Activated CD4-positive, alpha-beta T cell treated with anti-CD3 and anti-CD28 coated beads for 36 hours (primary cell): ENCODE data around the gene ACTG2. TPM values are rescaled to one million over a fixed set of nuclear protein-coding genes. Genes with fewer than 3 reads are reported as not detected.

Source experiments
- ATAC-seq: fragments of 200-7000 bp; cut with Tn5 transposase; one replicate; pipeline ENCODE4 v1.10.0; 2021; ENCODE audit warnings: mild to moderate bottlenecking, moderate library complexity
- CTCF ChIA-PET: fragments of 350-600 bp; sonication (Branson Sonifier 250); formaldehyde crosslinking; loops from one replicate; lab custom pipeline; 2021; ENCODE audit warnings: antibody characterized with exemption; lab: Charles Lee
- POLR2A ChIA-PET: fragments of 350-600 bp; sonication (Branson Sonifier 250); formaldehyde crosslinking; loops from one replicate; lab custom pipeline; 2021; ENCODE audit warnings: antibody characterized with exemption, inconsistent platforms; lab: Charles Lee
- DNase-seq: peaks from one replicate; pipeline ENCODE4 v3.0.0-alpha.2; 2020
- H3K27ac Mint-ChIP-seq: one replicate; pipeline ENCODE4 v1.8.0; 2021; ENCODE audit warnings: mixed read lengths
- H3K27me3 Mint-ChIP-seq: one replicate; pipeline ENCODE4 v1.8.0; 2021; ENCODE audit warnings: mixed read lengths
- H3K36me3 Mint-ChIP-seq: one replicate; pipeline ENCODE4 v1.8.0; 2021; ENCODE audit warnings: low read depth, mixed read lengths
- H3K4me1 Mint-ChIP-seq: one replicate; pipeline ENCODE4 v1.8.0; 2021; ENCODE audit warnings: mixed read lengths
- H3K4me3 Mint-ChIP-seq: one replicate; pipeline ENCODE4 v1.8.0; 2021; ENCODE audit warnings: mild to moderate bottlenecking, moderate library complexity, mixed read lengths
- H3K9me3 Mint-ChIP-seq: one replicate; pipeline ENCODE4 v1.8.0; 2021; ENCODE audit warnings: low read depth, mixed read lengths
- intact Hi-C, 2 experiments: fragments of 100-400 bp; cut with DNase I in 1 of 2; cut with micrococcal nuclease in 1 of 2; formaldehyde crosslinking; loops; one replicate each; pipeline versions ENCODE4 v1.14.2 to v1.15.1; 2022 to 2024; cut with DNase I, micrococcal nuclease
- total RNA-seq, 2 experiments: library from RNA; stranded (reverse); gene quantifications; one replicate each; pipeline ENCODE4 v1.2.3, GENCODE V29; 2021

ACTG2 gene
- total RNA-seq, 2 experiments from 2014 or later: 0.14 TPM; not detected in 1

DNA sequence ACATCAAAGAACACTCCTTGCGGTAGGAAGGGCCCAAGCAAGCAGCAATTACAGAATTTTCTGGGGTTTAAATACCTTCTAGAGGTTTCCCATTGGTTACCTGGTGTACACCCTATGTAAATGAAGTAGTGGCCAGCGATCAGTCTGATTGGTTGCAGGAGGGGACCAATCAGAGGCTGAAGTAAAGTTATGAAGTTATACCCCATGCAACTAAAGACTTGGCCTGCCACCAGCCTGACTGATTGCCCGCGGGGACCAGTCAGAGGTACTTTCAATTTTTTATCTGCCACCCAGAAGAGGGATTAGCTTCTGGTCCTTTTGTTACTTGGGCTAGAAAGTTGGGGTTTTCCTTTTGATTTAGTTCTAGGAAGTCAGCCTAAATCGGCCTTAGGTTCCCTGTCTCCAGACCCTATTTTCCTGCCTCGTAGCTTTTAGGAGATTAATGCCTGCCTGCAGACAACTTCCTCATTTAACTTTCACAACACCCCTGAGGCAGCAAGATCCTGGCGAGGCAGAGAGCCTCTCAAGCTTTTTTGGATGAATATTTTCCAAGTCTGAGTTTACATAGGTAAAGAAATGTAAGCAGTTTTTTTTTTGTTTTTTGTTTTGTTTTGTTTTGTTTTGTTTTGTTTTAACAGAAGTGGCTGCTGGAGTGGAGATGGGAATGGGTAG lies 32.4 kb downstream of the ACTG2 start:
- Mint-ChIP-seq H3K36me3 (peaks cover 18% of the 10 kb centered on the region), H3K9me3 (no peaks in the 10 kb centered on the region), H3K27ac (no peak overlapping the region), H3K4me1 (peaks cover 40% of the 10 kb centered on the region), H3K27me3 (no peaks in the 10 kb centered on the region), H3K4me3 (no peak overlapping the region)
- POLR2A ChIA-PET: no interaction called here
- DNase-seq (peak; percentile 29), ATAC-seq (no peak)
- intact Hi-C loops: loop anchor here (5.0 to 10.0 kb wide), 7 partner anchors 38 to 690 kb away; partner anchors contain the start of genes BOLA3 (in 1 of the 2), CCT7 (in 1 of the 2), INO80B (in 1 of the 2) and MTHFD2 (in 1 of the 2)
- CTCF ChIA-PET: interaction anchor here (0.6 to 1.1 kb wide), 3 partner anchors 16 to 98 kb away, joined by 3 to 4 read pairs (median 3); no protein-coding TSS in a partner anchor

DNA sequence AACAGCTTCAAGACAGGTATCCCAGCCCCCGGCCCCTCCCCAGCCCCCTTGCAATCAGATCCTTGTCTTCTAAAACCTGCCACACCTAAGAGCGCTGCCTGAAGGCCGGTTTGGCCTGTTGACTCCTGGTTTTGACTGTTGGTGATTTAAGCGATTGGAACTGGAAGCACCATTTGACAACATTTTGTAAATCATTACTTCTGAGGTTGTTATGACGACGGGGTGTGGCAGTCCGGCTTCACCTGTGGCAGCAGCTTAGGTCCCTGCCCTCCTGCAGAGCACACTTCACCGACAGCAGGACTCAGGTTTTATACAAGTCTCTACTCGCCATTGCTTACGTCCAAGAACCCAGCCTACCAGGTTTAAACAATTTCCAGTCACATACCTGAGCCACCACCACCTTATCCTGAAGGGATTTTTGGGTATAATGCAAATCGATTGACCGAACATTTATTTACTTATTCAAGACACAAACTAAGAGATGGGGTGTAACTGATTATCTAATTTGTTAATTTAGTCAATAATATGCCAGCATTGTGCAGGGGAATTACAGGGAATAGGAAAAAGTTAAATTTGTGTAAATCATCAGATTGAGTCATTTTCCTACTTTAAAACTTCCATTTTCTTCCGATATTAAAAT lies 33.2 kb downstream of the ACTG2 start:
- Mint-ChIP-seq H3K9me3 (no peaks in the 10 kb centered on the region), H3K27me3 (no peaks in the 10 kb centered on the region), H3K27ac (peak overlapping the region; percentile 90), H3K4me3 (peak overlapping the region; percentile 87), H3K36me3 (peaks cover 22% of the 10 kb centered on the region), H3K4me1 (peaks cover 44% of the 10 kb centered on the region)
- ATAC-seq: peak; percentile 2
- no peak for DNase-seq
- ChIA-PET POLR2A (interaction anchor here (1.4 kb wide), 1 partner anchor 38 kb away, joined by 6 read pairs; no protein-coding TSS in a partner anchor), CTCF (no interaction called here)
- intact Hi-C loops: loop anchor here (1.0 to 10.0 kb wide), 19 partner anchors 19 to 728 kb away; partner anchors contain the start of genes MTHFD2 (in 2 of the 2), STAMBP (in 2 of the 2), BOLA3 (in 1 of the 2) and CCT7 (in 1 of the 2)

DNA sequence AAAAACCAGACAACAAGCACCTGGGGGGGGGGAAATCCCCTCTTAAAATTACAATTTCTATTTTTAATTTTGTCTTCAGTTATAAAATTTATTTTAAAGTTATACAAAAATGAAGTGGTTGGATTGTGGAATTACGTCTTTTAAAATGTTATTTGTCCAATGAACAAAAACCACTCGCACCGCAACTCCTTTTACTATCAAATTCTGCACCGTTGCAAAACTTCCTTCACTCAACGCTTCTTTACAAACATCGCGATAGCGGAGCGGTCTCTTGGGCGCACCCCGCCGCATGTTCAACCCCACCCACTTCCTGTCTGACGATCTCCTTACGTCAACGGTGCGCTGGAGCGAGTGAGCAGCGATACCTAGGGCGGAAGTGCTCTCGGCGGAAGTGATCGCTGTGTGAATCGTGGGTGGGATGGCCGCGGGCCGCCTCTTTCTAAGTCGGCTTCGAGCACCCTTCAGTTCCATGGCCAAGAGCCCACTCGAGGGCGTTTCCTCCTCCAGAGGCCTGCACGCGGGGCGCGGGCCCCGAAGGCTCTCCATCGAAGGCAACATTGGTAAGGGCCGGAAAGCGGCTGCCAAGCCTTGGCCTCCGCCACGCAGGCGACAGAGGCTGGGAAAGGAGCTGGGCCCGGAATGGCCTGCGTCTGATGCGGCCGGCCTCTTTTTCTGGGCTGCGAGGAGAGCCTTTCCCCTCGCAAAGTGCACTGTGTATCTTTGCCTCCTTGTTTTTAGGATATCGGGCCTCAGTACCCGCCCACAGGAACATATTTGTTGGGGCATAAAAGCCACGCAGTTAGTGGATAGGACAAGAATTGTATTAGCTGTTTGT lies 33.9 kb downstream of the ACTG2 start, which contains the start of gene DGUOK:
TSS of gene DGUOK (plus strand) at position 388 of the 835 bp plus-strand sequence. CDS start at position 419, 31 bp downstream.
- CTCF ChIA-PET: interaction anchor here (0.6 to 1.8 kb wide), 4 partner anchors 12 to 301 kb away, joined by 3 to 5 read pairs (median 3); no protein-coding TSS in a partner anchor
- Mint-ChIP-seq H3K36me3 (peaks cover 22% of the 10 kb centered on the region), H3K4me1 (peaks cover 49% of the 10 kb centered on the region), H3K9me3 (no peaks in the 10 kb centered on the region), H3K4me3 (peak within 1 kb of the TSS; percentile 87), H3K27ac (peak within 1 kb of the TSS; percentile 96), H3K27me3 (no peaks in the 10 kb centered on the region)
- intact Hi-C loops: loop anchor here (1.0 to 10.0 kb wide), 19 partner anchors 18 to 728 kb away; partner anchors contain the start of genes MTHFD2 (in 2 of the 2), STAMBP (in 2 of the 2), BOLA3 (in 1 of the 2) and CCT7 (in 1 of the 2)
- POLR2A ChIA-PET: interaction anchor here (1.4 kb wide), 1 partner anchor 37 kb away, joined by 6 read pairs; no protein-coding TSS in a partner anchor
- DNase-seq: peak; percentile 99
- peak; percentile 99 for ATAC-seq

DNA sequence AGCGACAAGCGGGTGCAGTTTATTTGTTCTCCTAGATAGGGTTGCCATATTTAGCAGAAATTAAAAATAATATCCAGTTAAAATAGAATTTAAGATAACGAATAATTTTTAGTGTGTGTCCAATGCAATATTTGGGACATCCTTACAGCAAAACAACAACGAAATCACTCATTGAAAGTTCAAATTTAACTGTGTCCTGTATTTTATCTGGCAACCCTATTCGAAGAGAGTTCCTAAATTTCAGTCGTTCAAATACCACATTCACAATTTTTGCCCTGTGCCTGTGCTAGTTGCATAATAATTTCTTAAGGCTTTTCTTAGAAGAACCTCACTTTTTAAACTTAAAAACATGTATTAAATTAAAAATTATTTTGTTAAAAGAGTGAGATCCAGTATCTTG lies 34.5 kb downstream of the ACTG2 start:
- H3K9me3 Mint-ChIP-seq: no peaks in the 10 kb centered on the region
- peaks cover 24% of the 10 kb centered on the region for H3K36me3 Mint-ChIP-seq
- ChIA-PET CTCF (interaction anchor here (0.7 to 1.8 kb wide), 3 partner anchors 12 to 223 kb away, joined by 3 to 5 read pairs (median 3); no protein-coding TSS in a partner anchor), POLR2A (interaction anchor here (1.4 kb wide), 1 partner anchor 36 kb away, joined by 6 read pairs; no protein-coding TSS in a partner anchor)
- DNase-seq (no peak), ATAC-seq (no peak)
- peaks cover 56% of the 10 kb centered on the region for H3K4me1 Mint-ChIP-seq
- H3K4me3 Mint-ChIP-seq: peak overlapping the region; percentile 87
- H3K27me3 Mint-ChIP-seq: no peaks in the 10 kb centered on the region
- peak overlapping the region; percentile 96 for H3K27ac Mint-ChIP-seq
- intact Hi-C loops: loop anchor here (2.0 to 10.0 kb wide), 9 partner anchors 17 to 693 kb away; partner anchors contain the start of genes BOLA3 (in 1 of the 2), CCT7 (in 1 of the 2), INO80B (in 1 of the 2) and MTHFD2 (in 1 of the 2)

DNA sequence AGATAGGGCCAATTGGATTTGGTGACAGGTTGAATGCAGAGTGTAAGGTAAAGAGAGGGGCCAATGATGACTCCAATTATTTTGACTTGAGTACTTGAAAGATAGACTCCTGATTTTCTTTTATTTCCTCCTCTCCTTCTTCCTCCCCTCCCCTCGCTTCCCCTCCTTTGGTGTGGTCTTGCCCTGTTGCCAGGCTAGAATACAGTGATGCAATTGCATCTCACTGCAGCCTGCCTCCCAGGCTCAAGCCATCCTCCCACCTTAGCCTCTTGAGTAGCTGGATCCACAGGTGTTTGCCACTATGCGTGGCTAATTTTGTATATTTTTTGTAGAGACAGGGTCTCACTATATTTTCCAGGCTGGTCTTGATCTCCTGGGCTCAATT lies 36.1 kb downstream of the ACTG2 start:
- DNase-seq (no peak), ATAC-seq (no peak)
- Mint-ChIP-seq H3K27ac (peak overlapping the region; percentile 81), H3K4me1 (peaks cover 72% of the 10 kb centered on the region), H3K4me3 (peak overlapping the region; percentile 87), H3K36me3 (peaks cover 36% of the 10 kb centered on the region), H3K27me3 (no peaks in the 10 kb centered on the region), H3K9me3 (no peaks in the 10 kb centered on the region)
- CTCF ChIA-PET: no interaction called here
- POLR2A ChIA-PET: no interaction called here
- intact Hi-C loops: loop anchor here (5.0 to 10.0 kb wide), 7 partner anchors 42 to 694 kb away; partner anchors contain the start of genes BOLA3 (in 1 of the 2), CCT7 (in 1 of the 2), INO80B (in 1 of the 2) and MTHFD2 (in 1 of the 2)

DNA sequence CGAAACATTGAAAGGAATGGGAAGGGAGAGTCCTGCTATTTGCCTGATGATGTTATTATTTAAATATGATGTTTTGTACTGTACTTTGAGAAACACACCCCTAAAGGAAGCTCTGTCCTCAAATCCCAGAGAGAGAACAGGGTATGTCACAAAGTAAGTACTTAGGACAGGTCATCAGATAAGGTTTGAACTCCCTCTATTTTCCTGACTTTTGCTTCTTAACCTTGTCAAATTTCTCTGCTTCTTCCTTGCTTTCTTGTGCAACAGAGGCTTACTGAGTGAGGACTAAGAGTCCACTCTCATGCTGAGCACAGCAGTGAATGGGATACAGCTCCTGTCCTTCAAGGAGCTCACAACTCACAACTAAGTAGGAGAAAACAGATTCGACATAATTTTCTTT lies 37.6 kb downstream of the ACTG2 start:
- POLR2A ChIA-PET: no interaction called here
- Mint-ChIP-seq H3K36me3 (peaks cover 39% of the 10 kb centered on the region), H3K27me3 (no peaks in the 10 kb centered on the region), H3K4me3 (no peak overlapping the region), H3K27ac (no peak overlapping the region), H3K4me1 (peaks cover 75% of the 10 kb centered on the region), H3K9me3 (no peaks in the 10 kb centered on the region)
- DNase-seq: no peak
- CTCF ChIA-PET: interaction anchor here (1.2 to 1.5 kb wide), 3 partner anchors 8 to 19 kb away, joined by 3 to 4 read pairs (median 3); no protein-coding TSS in a partner anchor
- intact Hi-C loops: no loop called here
- ATAC-seq: no peak

DNA sequence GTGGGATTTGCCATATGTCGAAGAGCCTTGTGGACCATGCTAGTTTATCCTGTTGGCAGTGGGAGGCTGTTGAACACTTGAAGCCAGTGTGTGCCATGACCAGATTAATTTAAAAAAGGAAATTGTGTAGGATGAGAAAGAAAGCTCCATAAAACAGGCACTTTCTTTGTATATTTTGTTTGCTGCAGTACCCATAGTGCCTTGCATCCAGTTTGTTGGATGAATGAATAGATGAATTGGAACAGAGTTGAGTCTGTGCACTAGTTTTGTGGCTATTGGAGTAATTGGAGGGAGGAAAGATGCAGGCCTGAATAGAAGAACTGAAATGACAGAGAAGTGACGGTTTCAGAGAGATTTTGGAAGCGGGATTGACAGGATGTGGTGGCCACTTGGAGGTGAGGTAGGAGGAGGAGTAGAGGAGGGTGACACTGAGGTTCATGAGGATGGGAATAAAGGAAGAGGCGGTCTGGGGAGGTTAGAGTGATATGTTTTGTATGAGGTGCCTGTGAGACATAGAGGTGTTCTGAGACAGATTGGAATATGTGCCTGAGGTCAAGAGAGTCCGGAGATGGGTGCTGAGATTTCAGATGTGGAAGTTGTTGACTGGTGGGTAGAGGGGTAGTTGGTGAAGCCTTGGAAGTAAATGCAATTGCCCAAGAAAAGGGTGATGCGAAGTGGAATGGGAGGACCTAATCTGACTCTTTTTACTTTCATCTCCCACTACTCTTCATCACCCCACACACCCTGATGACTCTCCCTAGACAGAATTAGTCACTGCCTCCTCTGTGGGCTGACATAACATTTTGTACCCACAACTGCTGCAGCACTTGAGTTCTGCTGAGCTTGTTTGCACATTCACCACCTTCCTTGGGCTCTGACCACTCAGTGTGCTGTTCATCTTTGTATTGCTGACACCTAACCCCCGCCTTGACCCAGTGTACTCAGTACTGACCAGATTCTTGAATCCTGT lies 39.0 kb downstream of the ACTG2 start:
- peaks cover 76% of the 10 kb centered on the region for H3K4me1 Mint-ChIP-seq
- no peaks in the 10 kb centered on the region for H3K9me3 Mint-ChIP-seq
- H3K27me3 Mint-ChIP-seq: no peaks in the 10 kb centered on the region
- CTCF ChIA-PET: interaction anchor here (1.1 to 1.5 kb wide), 2 partner anchors 18 to 71 kb away, joined by 3 to 4 read pairs; no protein-coding TSS in a partner anchor
- H3K27ac Mint-ChIP-seq: peak overlapping the region; percentile 68
- intact Hi-C loops: loop anchor here (1.0 to 2.0 kb wide), 4 partner anchors 31 to 73 kb away; no protein-coding TSS in a partner anchor
- ATAC-seq: peak; percentile 93
- DNase-seq: peak; percentile 76
- H3K36me3 Mint-ChIP-seq: peaks cover 45% of the 10 kb centered on the region
- H3K4me3 Mint-ChIP-seq: peak overlapping the region; percentile 24
- POLR2A ChIA-PET: interaction anchor here (1.0 kb wide), 1 partner anchor 217 kb away, joined by 3 read pairs; no protein-coding TSS in a partner anchor

DNA sequence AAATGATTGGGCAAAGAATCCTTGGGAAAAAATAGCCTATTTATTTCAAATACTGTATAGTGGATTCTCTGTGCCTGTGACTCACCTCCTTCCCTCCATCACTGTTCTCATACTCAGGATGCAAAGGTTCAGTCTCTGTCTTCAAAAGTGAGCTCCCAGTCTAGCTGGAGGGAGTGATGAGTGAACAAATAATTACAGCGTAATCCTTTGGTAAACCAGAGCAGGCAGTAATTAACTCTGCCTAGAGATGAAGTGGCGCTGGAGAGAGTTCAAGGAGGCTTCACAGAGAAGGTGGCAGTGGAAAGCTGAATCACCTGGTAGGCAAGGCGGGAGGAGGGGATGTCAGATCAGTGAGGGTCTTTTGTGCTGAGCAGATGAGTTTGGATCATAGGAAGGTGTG lies 40.4 kb downstream of the ACTG2 start:
- peaks cover 84% of the 10 kb centered on the region for H3K4me1 Mint-ChIP-seq
- H3K4me3 Mint-ChIP-seq: no peak overlapping the region
- ATAC-seq (peak; percentile 28), DNase-seq (peak; percentile 9)
- H3K36me3 Mint-ChIP-seq: peaks cover 55% of the 10 kb centered on the region
- ChIA-PET CTCF (interaction anchor here (0.6 to 1.3 kb wide), 6 partner anchors 14 to 111 kb away, joined by 3 to 6 read pairs (median 3); no protein-coding TSS in a partner anchor), POLR2A (no interaction called here)
- intact Hi-C loops: loop anchor here (2.0 kb wide), 3 partner anchors 46 to 74 kb away; no protein-coding TSS in a partner anchor
- H3K27me3 Mint-ChIP-seq: no peaks in the 10 kb centered on the region
- peak overlapping the region; percentile 47 for H3K27ac Mint-ChIP-seq
- no peaks in the 10 kb centered on the region for H3K9me3 Mint-ChIP-seq

DNA sequence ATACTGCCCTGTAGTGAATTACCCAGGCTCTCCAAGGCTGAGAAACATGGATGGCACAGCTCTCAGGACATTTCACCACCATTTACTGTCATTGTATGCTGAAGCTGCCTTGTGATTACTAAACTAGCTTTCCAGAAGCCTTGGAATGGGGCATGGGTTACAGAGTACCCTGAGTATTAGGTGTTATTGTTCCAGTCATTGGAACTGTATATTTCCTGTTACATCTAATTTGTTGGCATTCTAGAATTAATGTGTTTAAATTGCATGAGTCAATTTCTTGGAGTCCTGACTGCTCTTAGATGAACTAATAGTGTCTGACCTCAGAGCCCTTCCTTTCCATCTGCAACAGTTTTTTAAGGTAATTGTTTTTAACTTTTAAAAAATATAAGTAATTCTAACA lies 42.8 kb downstream of the ACTG2 start:
- Mint-ChIP-seq H3K27ac (no peak overlapping the region), H3K4me3 (no peak overlapping the region), H3K36me3 (peaks cover 55% of the 10 kb centered on the region), H3K27me3 (no peaks in the 10 kb centered on the region), H3K4me1 (peaks cover 86% of the 10 kb centered on the region), H3K9me3 (no peaks in the 10 kb centered on the region)
- DNase-seq (no peak), ATAC-seq (no peak)
- CTCF ChIA-PET: interaction anchor here (1.0 kb wide), 1 partner anchor 108 kb away, joined by 4 read pairs; no protein-coding TSS in a partner anchor
- POLR2A ChIA-PET: no interaction called here
- intact Hi-C loops: no loop called here
